GM12865 (cell line): ENCODE measurements around the gene FBXL2.

Experiments used
- DNase-seq: peaks from one replicate; pipeline ENCODE4 v3.0.0; 2010; ENCODE audit warnings: low read depth
- H3K4me3 ChIP-seq: 2 replicates; pipeline ENCODE4 v1.5.1; 2011; ENCODE audit warnings: mild to moderate bottlenecking, low read depth, low read length, control low read depth
- TF ChIP-seq, protein P1 (sequence below): IDR thresholded peaks from 2 replicates; pipeline ENCODE4 v1.5.1; 2011; ENCODE audit warnings: low read length, control low read depth, low read depth, inconsistent platforms; ENCODE audit not compliant: insufficient read depth; ENCODE audit errors: missing control alignments

Gene FBXL2

DNA sequence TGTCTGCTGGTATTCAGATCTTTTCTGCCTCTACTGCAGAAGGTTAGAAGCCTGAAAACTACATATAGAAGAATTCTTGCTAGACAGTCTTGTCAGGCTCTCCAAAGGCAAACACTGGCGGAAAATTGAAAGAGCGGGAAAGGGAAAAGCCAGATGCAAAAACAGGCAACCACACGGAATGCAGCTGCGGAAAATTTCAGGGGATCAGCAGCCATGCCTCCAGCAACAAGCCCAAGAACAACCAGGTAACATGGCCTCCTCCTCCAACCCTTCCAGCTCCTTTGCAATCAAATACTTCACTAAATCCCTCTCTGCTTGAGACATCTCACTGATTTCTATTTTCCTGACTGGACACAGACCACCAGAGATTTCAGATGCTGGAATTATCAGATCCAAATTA is 153.3 kb downstream of the FBXL2 start:
- TF ChIP-seq, protein P1, sequence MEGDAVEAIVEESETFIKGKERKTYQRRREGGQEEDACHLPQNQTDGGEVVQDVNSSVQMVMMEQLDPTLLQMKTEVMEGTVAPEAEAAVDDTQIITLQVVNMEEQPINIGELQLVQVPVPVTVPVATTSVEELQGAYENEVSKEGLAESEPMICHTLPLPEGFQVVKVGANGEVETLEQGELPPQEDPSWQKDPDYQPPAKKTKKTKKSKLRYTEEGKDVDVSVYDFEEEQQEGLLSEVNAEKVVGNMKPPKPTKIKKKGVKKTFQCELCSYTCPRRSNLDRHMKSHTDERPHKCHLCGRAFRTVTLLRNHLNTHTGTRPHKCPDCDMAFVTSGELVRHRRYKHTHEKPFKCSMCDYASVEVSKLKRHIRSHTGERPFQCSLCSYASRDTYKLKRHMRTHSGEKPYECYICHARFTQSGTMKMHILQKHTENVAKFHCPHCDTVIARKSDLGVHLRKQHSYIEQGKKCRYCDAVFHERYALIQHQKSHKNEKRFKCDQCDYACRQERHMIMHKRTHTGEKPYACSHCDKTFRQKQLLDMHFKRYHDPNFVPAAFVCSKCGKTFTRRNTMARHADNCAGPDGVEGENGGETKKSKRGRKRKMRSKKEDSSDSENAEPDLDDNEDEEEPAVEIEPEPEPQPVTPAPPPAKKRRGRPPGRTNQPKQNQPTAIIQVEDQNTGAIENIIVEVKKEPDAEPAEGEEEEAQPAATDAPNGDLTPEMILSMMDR: no peak
- DNase-seq: no peak
- no peak overlapping the region for H3K4me3 ChIP-seq

DNA sequence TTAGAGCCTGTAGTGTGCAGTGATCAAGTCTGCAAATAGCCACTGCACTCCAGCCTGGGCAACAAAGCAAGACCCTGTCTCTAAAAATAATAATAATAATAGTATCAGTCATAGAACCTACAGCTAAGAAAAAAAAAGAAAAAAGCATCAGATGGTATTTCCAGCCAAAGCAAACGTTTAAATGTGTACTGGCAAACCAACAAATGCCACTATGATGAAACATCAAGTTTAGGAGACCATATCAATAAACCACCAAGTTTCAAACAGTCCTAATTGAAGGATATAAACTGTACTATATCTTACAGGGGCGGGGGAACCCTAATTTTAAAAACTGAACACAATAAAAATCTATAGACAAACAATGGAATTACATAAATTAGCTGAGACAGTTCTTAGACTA is 156.6 kb downstream of the FBXL2 start:
- TF ChIP-seq, protein P1: no peak
- no peak overlapping the region for H3K4me3 ChIP-seq
- DNase-seq: no peak
